ENCODE data around the gene SURF1. TPM values are rescaled to one million over a fixed set of nuclear protein-coding genes. Genes with fewer than 3 reads are reported as not detected.

SURF1 gene
- total and polyA plus RNA-seq, 10 of the 15 experiments (the other 5 are each of a cell fraction or from before 2014, with no cell fraction given) = 17.9 to 46.4 (median 29.6) TPM

GRCh38 chr9:133356391-133357091 is at the start of gene SURF1, which contains the start of gene SURF2 (continued):
- TF ChIP-seq MLLT1 (IDR thresholded peaks at IDR 0.05) (no peak), STAT1 (conservative IDR thresholded peaks at IDR 0.05) (no peak), ETV6 (conservative IDR thresholded peaks at IDR 0.05 in 1 of 2, IDR thresholded peaks at IDR 0.05 in 1 of 2; ENCODE audit: borderline replicate concordance in 1 of 2, low read depth in 1 of 2) (no peak), ATF3 (IDR thresholded peaks at IDR 0.05; ENCODE audit: borderline replicate concordance, extremely low read depth, low read depth, low read length) (no peak), RELB (IDR thresholded peaks at IDR 0.05; ENCODE audit: low read depth) (no peak), TCF3 (IDR thresholded peaks at IDR 0.05; ENCODE audit: borderline replicate concordance, insufficient read depth, low read depth, low read length) (0 out of 2 replicates have a peak, but pooled peaks have one; percentile 6), ZZZ3 (IDR thresholded peaks at IDR 0.05; ENCODE audit: control insufficient read depth, insufficient read length, low read depth) (no peak), DPF2 (IDR thresholded peaks at IDR 0.05) (0 out of 2 replicates have a peak, but pooled peaks have one; percentile 10), E2F8 (IDR thresholded peaks at IDR 0.05; ENCODE audit: low read depth, partially characterized antibody) (no peak), RFX5 (IDR thresholded peaks at IDR 0.05; ENCODE audit: low read depth, low read length) (no peak), POLR2AphosphoS2 (IDR thresholded peaks at IDR 0.05; ENCODE audit: low read depth, low read length) (peak; percentile 74; the same call in 1 of the 2 replicates), ZNF592 (IDR thresholded peaks at IDR 0.05) (no peak), PAX5 (IDR thresholded peaks at IDR 0.05; ENCODE audit: borderline replicate concordance, low read depth, low read length) (no peak), CHD2 (IDR thresholded peaks at IDR 0.05; ENCODE audit: borderline replicate concordance, low read depth, low read length) (0 out of 2 replicates have a peak, but pooled peaks have one; percentile 26)
- TF ChIP-seq, protein P1, sequence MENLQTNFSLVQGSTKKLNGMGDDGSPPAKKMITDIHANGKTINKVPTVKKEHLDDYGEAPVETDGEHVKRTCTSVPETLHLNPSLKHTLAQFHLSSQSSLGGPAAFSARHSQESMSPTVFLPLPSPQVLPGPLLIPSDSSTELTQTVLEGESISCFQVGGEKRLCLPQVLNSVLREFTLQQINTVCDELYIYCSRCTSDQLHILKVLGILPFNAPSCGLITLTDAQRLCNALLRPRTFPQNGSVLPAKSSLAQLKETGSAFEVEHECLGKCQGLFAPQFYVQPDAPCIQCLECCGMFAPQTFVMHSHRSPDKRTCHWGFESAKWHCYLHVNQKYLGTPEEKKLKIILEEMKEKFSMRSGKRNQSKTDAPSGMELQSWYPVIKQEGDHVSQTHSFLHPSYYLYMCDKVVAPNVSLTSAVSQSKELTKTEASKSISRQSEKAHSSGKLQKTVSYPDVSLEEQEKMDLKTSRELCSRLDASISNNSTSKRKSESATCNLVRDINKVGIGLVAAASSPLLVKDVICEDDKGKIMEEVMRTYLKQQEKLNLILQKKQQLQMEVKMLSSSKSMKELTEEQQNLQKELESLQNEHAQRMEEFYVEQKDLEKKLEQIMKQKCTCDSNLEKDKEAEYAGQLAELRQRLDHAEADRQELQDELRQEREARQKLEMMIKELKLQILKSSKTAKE (IDR thresholded peaks at IDR 0.05; ENCODE audit: low read depth, poor library complexity, severe bottlenecking) = no peak
